A549 (cell line): ENCODE data around the gene SLC38A4. TPM values are rescaled to one million over a fixed set of nuclear protein-coding genes. Genes with fewer than 3 reads are reported as not detected.

ENCODE experiments used
- ATAC-seq, 2 experiments: fragments of 200-7000 bp in 1 of 2; fragments of >200 bp in 1 of 2; cut with Nextera tagmentation in 1 of 2; cut with Tn5 transposase in 1 of 2; 3 replicates each; pipeline versions ENCODE4 v1.8.0 to v1.9.1; 2018 to 2020; ENCODE audit warnings: mild to moderate bottlenecking in 1 of 2, moderate library complexity in 1 of 2
- CTCF ChIA-PET: fragments of 300-600 bp; sonication (Branson Sonifier 250); formaldehyde crosslinking; extraction: SDS; loops from one replicate; lab custom pipeline; 2021; ENCODE audit warnings: antibody characterized with exemption, inconsistent platforms; lab: Yijun Ruan, JAX
- POLR2A ChIA-PET: fragments of 350-600 bp; formaldehyde crosslinking; extraction: SDS; loops from one replicate; lab custom pipeline; 2021; ENCODE audit warnings: antibody characterized with exemption, inconsistent platforms; lab: Yijun Ruan, JAX
- DNase-seq, 2 experiments: peaks; one replicate each; pipeline versions ENCODE4 v3.0.0 to v3.0.0-alpha.2; 2011 to 2016; ENCODE audit warnings: low read depth in 1 of 2, low spot score in 1 of 2
- FAIRE-seq: peaks from 2 replicates; lab custom pipeline; 2011; peaks lifted over from hg19 to GRCh38; lab: Jason Lieb, UNC
- H3K27ac ChIP-seq, 2 experiments: fragments of >200 bp; sonication (Bioruptor Twin); formaldehyde crosslinking; 3 replicates each; pipeline ENCODE4 v1.5.1; 2016 to 2017
- H3K4me1 ChIP-seq: fragments of >200 bp; sonication (Bioruptor Twin); formaldehyde crosslinking; 3 replicates; pipeline ENCODE4 v1.6.1; 2016
- H3K4me2 ChIP-seq: fragments of >200 bp; sonication (Bioruptor Twin); formaldehyde crosslinking; 3 replicates; pipeline ENCODE4 v1.6.1; 2016
- H3K4me3 ChIP-seq: fragments of >200 bp; sonication (Bioruptor Twin); formaldehyde crosslinking; 3 replicates; pipeline ENCODE4 v1.5.1; 2016
- H3K9me3 ChIP-seq: fragments of >200 bp; sonication (Bioruptor Twin); formaldehyde crosslinking; 3 replicates; pipeline ENCODE4 v1.6.1; 2016
- CHD2 ChIP-seq: fragments of 150-350 bp; IDR thresholded peaks from 2 replicates; pipeline ENCODE4 v1.6.1; 2014; ENCODE audit warnings: low read length; ENCODE audit not compliant: partially characterized antibody
- FOXS1 ChIP-seq: fragments of 250-450 bp; sonication (Bioruptor Pico); IDR thresholded peaks from 2 replicates; pipeline ENCODE4 v1.5.0; 2020; ENCODE audit warnings: mild to moderate bottlenecking, moderate library complexity
- GATA3 ChIP-seq: IDR thresholded peaks from 2 replicates; pipeline ENCODE4 v1.6.1; 2012; ENCODE audit warnings: borderline replicate concordance
- HDAC2 ChIP-seq: fragments of 200-600 bp; sonication (generic); IDR thresholded peaks from 2 replicates; pipeline ENCODE4 v1.6.1; 2016
- HES2 ChIP-seq: fragments of >200 bp; sonication (Bioruptor Twin); formaldehyde crosslinking; IDR thresholded peaks from 2 replicates; pipeline ENCODE4 v1.6.1; 2016
- HOXA7 ChIP-seq: fragments of 250-450 bp; sonication (Bioruptor Pico); IDR thresholded peaks from 2 replicates; pipeline ENCODE4 v1.5.0; 2020; ENCODE audit warnings: mild to moderate bottlenecking, moderate library complexity
- HOXB5 ChIP-seq: fragments of 250-450 bp; sonication (Bioruptor Pico); IDR thresholded peaks from 2 replicates; pipeline ENCODE4 v1.5.0; 2020; ENCODE audit warnings: mild to moderate bottlenecking, moderate library complexity
- JUNB ChIP-seq: fragments of >200 bp; sonication (Bioruptor Twin); formaldehyde crosslinking; IDR thresholded peaks from 2 replicates; pipeline ENCODE4 v1.6.1; 2016
- KDM5A ChIP-seq: fragments of 200-600 bp; sonication (generic); IDR thresholded peaks from 2 replicates; pipeline ENCODE4 v1.6.1; 2016; ENCODE audit warnings: antibody characterized with exemption, mild to moderate bottlenecking
- MAFK ChIP-seq: fragments of 450-650 bp; IDR thresholded peaks from 2 replicates; pipeline ENCODE4 v1.6.1; 2014; ENCODE audit not compliant: partially characterized antibody
- NR3C1 ChIP-seq: fragments of >200 bp; sonication (Bioruptor Twin); formaldehyde crosslinking; IDR thresholded peaks from 3 replicates; pipeline ENCODE4 v1.6.1; 2017
- PHF8 ChIP-seq: fragments of 200-600 bp; sonication (generic); IDR thresholded peaks from 2 replicates; pipeline ENCODE4 v1.6.1; 2016; ENCODE audit warnings: low read depth, mild to moderate bottlenecking, antibody characterized with exemption, moderate library complexity, borderline replicate concordance
- POLR2AphosphoS2 ChIP-seq: conservative IDR thresholded peaks from 2 replicates; pipeline ENCODE4 v1.6.1; 2012; ENCODE audit warnings: low read length, improper control_type of control experiment, inconsistent platforms
- RAD21 ChIP-seq, 2 experiments: fragments of >200 bp in 1 of 2; sonication (Bioruptor Twin) in 1 of 2; formaldehyde crosslinking in 1 of 2; IDR thresholded peaks in 1 of 2; conservative IDR thresholded peaks in 1 of 2; 2 replicates in 1 of 2; 3 replicates in 1 of 2; pipeline ENCODE4 v1.6.1; 2012 to 2018; ENCODE audit warnings: inconsistent platforms in 1 of 2
- RCOR1 ChIP-seq: fragments of 150-350 bp; IDR thresholded peaks from 2 replicates; pipeline ENCODE4 v1.6.1; 2014; ENCODE audit warnings: antibody characterized with exemption, low read length, low read depth
- ZSCAN20 ChIP-seq: fragments of 250-450 bp; sonication (Bioruptor Pico); IDR thresholded peaks from 2 replicates; pipeline ENCODE4 v1.8.0; 2022; ENCODE audit warnings: mild to moderate bottlenecking, moderate library complexity
- WGBS: methylation state at CpG from one replicate; pipeline ENCODE4 v1.1.6; 2017; ENCODE audit errors: missing lambda C conversion rate; 5-methylcytosine and 5-hydroxymethylcytosine counted together
- polyA plus RNA-seq, 4 experiments: library from polyadenylated mRNA; depleted of rRNA in 3 of 4; stranded (reverse); fragments of >200 nt; fragmentation: RNase III in 1 of 4; extraction: RNeasy Plus Mini Kit Qiagen cat#74134 plus additional on column Dnase treatment in 1 of 4; gene quantifications; 2 replicates in 3 of 4; 3 replicates in 1 of 4; pipeline ENCODE4 v1.2.3, GENCODE V29; 2011 to 2017
- TF ChIP-seq, protein P1 (sequence below): IDR thresholded peaks from 2 replicates; pipeline ENCODE4 v1.6.1; 2012
- TF ChIP-seq, protein P2 (sequence below): fragments of >200 bp; sonication (Bioruptor Twin); formaldehyde crosslinking; IDR thresholded peaks from 3 replicates; pipeline ENCODE4 v1.6.1; 2016
- TF ChIP-seq, protein P3 (sequence below): fragments of 150-350 bp; IDR thresholded peaks from 2 replicates; pipeline ENCODE4 v1.6.1; 2014; ENCODE audit warnings: low read depth, mild to moderate bottlenecking, low read length

The SLC38A4 gene
- polyA plus RNA-seq, 2 of the 4 experiments (the other 2 are of a cell fraction), result 0.09 to 0.30 TPM

GRCh38 chr12:46771268-46771827 is 54.4 kb downstream of the SLC38A4 start:
- Histone ChIP-seq H3K4me2 (no peak overlapping the region), H3K9me3 (no peaks in the 10 kb centered on the region), H3K27ac (no peak overlapping the region), H3K4me3 (no peak overlapping the region), H3K4me1 (peaks cover 9% of the 10 kb centered on the region; the same call in 2 of the 3 replicates)
- FAIRE-seq (no peak), ATAC-seq (no peak), DNase-seq (no peak)
- 31% methylated on average over 1 of the region's 1 CpG for WGBS
- ChIA-PET POLR2A (no interaction called here), CTCF (no interaction called here)
- TF ChIP-seq, protein P1, sequence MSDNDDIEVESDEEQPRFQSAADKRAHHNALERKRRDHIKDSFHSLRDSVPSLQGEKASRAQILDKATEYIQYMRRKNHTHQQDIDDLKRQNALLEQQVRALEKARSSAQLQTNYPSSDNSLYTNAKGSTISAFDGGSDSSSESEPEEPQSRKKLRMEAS, result no peak
- no peak for TF ChIP-seq PHF8

- CTCF ChIA-PET, result no interaction called here
- no peak overlapping the region for H3K4me3 ChIP-seq
Measured at GRCh38 chr12:46770501-46771183, 55.2 kb downstream of the SLC38A4 start.

DNA sequence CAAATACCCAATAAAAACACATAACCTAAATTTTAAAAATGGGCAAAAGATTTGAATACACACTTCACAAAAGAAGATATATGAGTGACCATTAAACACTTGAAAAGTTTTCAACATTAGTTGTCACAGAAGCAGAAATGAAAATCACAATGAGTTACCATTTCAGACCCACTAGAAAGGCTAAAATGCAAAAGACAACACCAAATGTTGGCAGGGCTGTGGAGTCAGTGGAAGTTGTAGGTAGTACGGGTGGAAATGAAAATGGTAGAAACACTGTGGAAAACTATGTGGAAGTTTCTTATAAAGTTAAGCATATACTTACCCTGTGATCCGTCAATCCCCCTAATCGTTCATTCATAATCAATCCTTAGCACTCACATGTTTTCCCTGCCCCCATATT is 61.8 kb downstream of the SLC38A4 start:
- FAIRE-seq (no peak), DNase-seq (no peak), ATAC-seq (no peak)
- CTCF ChIA-PET, result no interaction called here
- WGBS, result 30% methylated on average over 3 of the region's 3 CpGs
- Histone ChIP-seq H3K27ac (no peak overlapping the region), H3K4me3 (no peak overlapping the region), H3K4me2 (no peak overlapping the region), H3K9me3 (no peaks in the 10 kb centered on the region; the same call in 2 of the 3 replicates), H3K4me1 (no peaks in the 10 kb centered on the region)
- POLR2A ChIA-PET, result no interaction called here
- TF ChIP-seq, protein P2, sequence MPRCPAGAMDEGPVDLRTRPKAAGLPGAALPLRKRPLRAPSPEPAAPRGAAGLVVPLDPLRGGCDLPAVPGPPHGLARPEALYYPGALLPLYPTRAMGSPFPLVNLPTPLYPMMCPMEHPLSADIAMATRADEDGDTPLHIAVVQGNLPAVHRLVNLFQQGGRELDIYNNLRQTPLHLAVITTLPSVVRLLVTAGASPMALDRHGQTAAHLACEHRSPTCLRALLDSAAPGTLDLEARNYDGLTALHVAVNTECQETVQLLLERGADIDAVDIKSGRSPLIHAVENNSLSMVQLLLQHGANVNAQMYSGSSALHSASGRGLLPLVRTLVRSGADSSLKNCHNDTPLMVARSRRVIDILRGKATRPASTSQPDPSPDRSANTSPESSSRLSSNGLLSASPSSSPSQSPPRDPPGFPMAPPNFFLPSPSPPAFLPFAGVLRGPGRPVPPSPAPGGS, result no peak
- no peak for TF ChIP-seq ZSCAN20
- TF ChIP-seq, protein P1, result no peak
- TF ChIP-seq, protein P3, sequence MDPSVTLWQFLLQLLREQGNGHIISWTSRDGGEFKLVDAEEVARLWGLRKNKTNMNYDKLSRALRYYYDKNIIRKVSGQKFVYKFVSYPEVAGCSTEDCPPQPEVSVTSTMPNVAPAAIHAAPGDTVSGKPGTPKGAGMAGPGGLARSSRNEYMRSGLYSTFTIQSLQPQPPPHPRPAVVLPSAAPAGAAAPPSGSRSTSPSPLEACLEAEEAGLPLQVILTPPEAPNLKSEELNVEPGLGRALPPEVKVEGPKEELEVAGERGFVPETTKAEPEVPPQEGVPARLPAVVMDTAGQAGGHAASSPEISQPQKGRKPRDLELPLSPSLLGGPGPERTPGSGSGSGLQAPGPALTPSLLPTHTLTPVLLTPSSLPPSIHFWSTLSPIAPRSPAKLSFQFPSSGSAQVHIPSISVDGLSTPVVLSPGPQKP, result no peak
- no peak for TF ChIP-seq PHF8

More at GRCh38 chr12:46770501-46771183, 55.2 kb downstream of the SLC38A4 start:
- no peak for TF ChIP-seq FOXS1 (CRISPR knock-in tag)
- TF ChIP-seq HDAC2, result no peak
- TF ChIP-seq KDM5A, result no peak
- TF ChIP-seq JUNB, result no peak
- TF ChIP-seq HES2, result no peak
- TF ChIP-seq POLR2AphosphoS2, result no peak
- no peak for TF ChIP-seq GATA3
- TF ChIP-seq NR3C1, result no peak
- no peak for TF ChIP-seq RAD21 (conservative IDR thresholded peaks at IDR 0.05 in 1 of 2, IDR thresholded peaks at IDR 0.05 in 1 of 2)
- TF ChIP-seq RCOR1, result no peak
- no peak for TF ChIP-seq MAFK
- TF ChIP-seq HOXB5 (CRISPR knock-in tag), result no peak
- no peak for TF ChIP-seq PHF8
- TF ChIP-seq CHD2, result no peak
- TF ChIP-seq HOXA7, result no peak
- POLR2A ChIA-PET, result no interaction called here
- ATAC-seq (no peak), FAIRE-seq (no peak), DNase-seq (no peak)
- Histone ChIP-seq H3K4me2 (no peak overlapping the region), H3K27ac (no peak overlapping the region), H3K4me1 (peaks cover 9% of the 10 kb centered on the region; the same call in 2 of the 3 replicates), H3K9me3 (no peaks in the 10 kb centered on the region)
- WGBS, result 84% methylated on average over 3 of the region's 3 CpGs
